IMR-90 (cell line): ENCODE measurements around the gene UBL4A. TPM values are rescaled to one million over a fixed set of nuclear protein-coding genes. Genes with fewer than 3 reads are reported as not detected.

Source experiments
- ATAC-seq: fragments of 200-7000 bp; cut with Tn5 transposase; 2 replicates; pipeline ENCODE4 v1.9.1; 2020; ENCODE audit warnings: low read depth, mild to moderate bottlenecking, moderate library complexity
- BruUV-seq: library from RNA; stranded (reverse); fragments of 400-500 nt; replicated peaks from 2 replicates; lab custom pipeline; 2021; lab: Mats Ljungman, UMichigan
- CTCF ChIA-PET: fragments of 300-600 bp; formaldehyde crosslinking; extraction: SDS; loops from one replicate; lab custom pipeline; 2021; ENCODE audit warnings: antibody characterized with exemption; lab: Yijun Ruan, JAX
- POLR2A ChIA-PET: fragments of 300-600 bp; sonication (Branson Sonifier 250); formaldehyde crosslinking; loops from one replicate; lab custom pipeline; 2022; ENCODE audit warnings: antibody characterized with exemption; ENCODE audit not compliant: unreplicated experiment; lab: Charles Lee
- DNase-seq: peaks from one replicate; pipeline ENCODE4 v3.0.0; 2013
- H2AFZ ChIP-seq: replicated peaks from 2 replicates; pipeline ENCODE3; 2013; ENCODE audit warnings: low read length, mild to moderate bottlenecking; ENCODE audit not compliant: poor library complexity
- H2AK5ac ChIP-seq: 2 replicates; pipeline ENCODE4 v1.6.1; 2013; ENCODE audit warnings: low read depth, low read length, inconsistent platforms
- H2AK9ac ChIP-seq: replicated peaks from 2 replicates; pipeline ENCODE3; 2013; ENCODE audit warnings: mild to moderate bottlenecking, low read depth, low read length, moderate library complexity; ENCODE audit not compliant: poor library complexity
- H2BK120ac ChIP-seq: 2 replicates; pipeline ENCODE4 v1.6.1; 2013; ENCODE audit warnings: low read depth, low read length, inconsistent platforms
- H2BK15ac ChIP-seq: 3 replicates; pipeline ENCODE4 v1.6.1; 2013; ENCODE audit warnings: low read depth, low read length, inconsistent platforms
- H2BK20ac ChIP-seq: 2 replicates; pipeline ENCODE4 v1.6.1; 2013; ENCODE audit warnings: low read depth, mild to moderate bottlenecking, inconsistent platforms, low read length, moderate library complexity
- H2BK5ac ChIP-seq: 2 replicates; pipeline ENCODE4 v1.6.1; 2013; ENCODE audit warnings: mild to moderate bottlenecking, low read depth, low read length, inconsistent platforms; ENCODE audit not compliant: poor library complexity, severe bottlenecking
- H3K14ac ChIP-seq: replicated peaks from 2 replicates; pipeline ENCODE4 v1.6.1; 2013; ENCODE audit warnings: low read depth, low read length, inconsistent platforms
- H3K18ac ChIP-seq: 2 replicates; pipeline ENCODE4 v1.6.1; 2013; ENCODE audit warnings: low read depth, low read length, control low read depth
- H3K23ac ChIP-seq: 2 replicates; pipeline ENCODE4 v1.6.1; 2013; ENCODE audit warnings: low read depth, low read length, inconsistent platforms
- H3K27ac ChIP-seq: 2 replicates; pipeline ENCODE4 v1.5.1; 2013; ENCODE audit warnings: mild to moderate bottlenecking, control low read depth, low read length; ENCODE audit not compliant: insufficient read depth
- H3K27me3 ChIP-seq: 2 replicates; pipeline ENCODE4 v1.6.1; 2013; ENCODE audit warnings: low read length; ENCODE audit not compliant: control insufficient read depth, insufficient read depth
- H3K36me3 ChIP-seq: 2 replicates; pipeline ENCODE4 v1.6.1; 2013; ENCODE audit warnings: low read length, mixed read lengths; ENCODE audit not compliant: control insufficient read depth, insufficient read depth
- H3K4ac ChIP-seq: 2 replicates; pipeline ENCODE4 v1.6.1; 2013; ENCODE audit warnings: low read depth, low read length, inconsistent platforms
- H3K4me1 ChIP-seq: 2 replicates; pipeline ENCODE4 v1.6.1; 2013; ENCODE audit warnings: low read length, mixed read lengths; ENCODE audit not compliant: control insufficient read depth, insufficient read depth
- H3K4me2 ChIP-seq: 2 replicates; pipeline ENCODE4 v1.6.1; 2013; ENCODE audit warnings: low read depth, mild to moderate bottlenecking, control low read depth, low read length, moderate library complexity
- H3K4me3 ChIP-seq: 2 replicates; pipeline ENCODE4 v1.5.1; 2013; ENCODE audit warnings: low read depth, mild to moderate bottlenecking, control low read depth, low read length, moderate library complexity; ENCODE audit not compliant: insufficient read depth
- H3K56ac ChIP-seq: 2 replicates; pipeline ENCODE4 v1.6.1; 2013; ENCODE audit warnings: low read length, inconsistent platforms; ENCODE audit not compliant: insufficient read depth; ENCODE audit errors: extremely low read depth
- H3K79me1 ChIP-seq, 2 experiments: 2 replicates each; pipeline ENCODE4 v1.6.1; 2013; ENCODE audit warnings: low read length in 2 of 2, inconsistent platforms in 1 of 2, low read depth in 1 of 2
- H3K9ac ChIP-seq: 2 replicates; pipeline ENCODE4 v1.6.1; 2013; ENCODE audit warnings: low read depth, low read length, control low read depth
- H3K9me1 ChIP-seq: 2 replicates; pipeline ENCODE4 v1.6.1; 2013; ENCODE audit warnings: low read length, inconsistent platforms; ENCODE audit not compliant: insufficient read depth
- H3K9me3 ChIP-seq: 2 replicates; pipeline ENCODE4 v1.6.1; 2013; ENCODE audit warnings: low read length; ENCODE audit not compliant: control insufficient read depth, insufficient read depth
- H4K20me1 ChIP-seq: 2 replicates; pipeline ENCODE4 v1.6.1; 2013; ENCODE audit warnings: low read length, inconsistent platforms; ENCODE audit not compliant: insufficient read depth
- H4K5ac ChIP-seq: 2 replicates; pipeline ENCODE4 v1.6.1; 2013; ENCODE audit warnings: mild to moderate bottlenecking, low read depth, low read length, control low read depth
- H4K8ac ChIP-seq, 2 experiments: 2 replicates each; pipeline ENCODE4 v1.6.1; 2013; ENCODE audit warnings: low read depth in 2 of 2, low read length in 2 of 2, control low read depth in 1 of 2, inconsistent platforms in 1 of 2
- H4K91ac ChIP-seq: 2 replicates; pipeline ENCODE4 v1.6.1; 2013; ENCODE audit warnings: low read depth, low read length, inconsistent platforms; ENCODE audit not compliant: insufficient read depth
- BHLHE40 ChIP-seq: fragments of 150-350 bp; IDR thresholded peaks from 2 replicates; pipeline ENCODE4 v1.6.1; 2016; ENCODE audit warnings: mild to moderate bottlenecking, low read depth, low read length
- CEBPB ChIP-seq: IDR thresholded peaks from 2 replicates; pipeline ENCODE4 v1.6.1; 2012; ENCODE audit warnings: low read depth, low read length, improper control_type of control experiment
- CHD1 ChIP-seq: IDR thresholded peaks from 2 replicates; pipeline ENCODE4 v1.6.1; 2012; ENCODE audit warnings: low read depth, low read length, improper control_type of control experiment
- FOS ChIP-seq: fragments of 150-350 bp; IDR thresholded peaks from 2 replicates; pipeline ENCODE4 v1.6.1; 2016; ENCODE audit warnings: low read depth, low read length
- MAFK ChIP-seq: IDR thresholded peaks from 2 replicates; pipeline ENCODE4 v1.6.1; 2012; ENCODE audit warnings: low read depth, low read length, improper control_type of control experiment
- MAZ ChIP-seq: IDR thresholded peaks from 2 replicates; pipeline ENCODE4 v1.6.1; 2012; ENCODE audit warnings: low read depth, mild to moderate bottlenecking, low read length, improper control_type of control experiment, moderate library complexity, borderline replicate concordance
- MXI1 ChIP-seq: IDR thresholded peaks from 2 replicates; pipeline ENCODE4 v1.6.1; 2012; ENCODE audit warnings: low read depth, mild to moderate bottlenecking, low read length, moderate library complexity, borderline replicate concordance
- NFE2L2 ChIP-seq: fragments of 150-350 bp; IDR thresholded peaks from 2 replicates; pipeline ENCODE4 v1.6.1; 2016; ENCODE audit warnings: low read depth, mild to moderate bottlenecking, low read length
- POLR2A ChIP-seq: IDR thresholded peaks from 2 replicates; pipeline ENCODE4 v1.6.1; 2012; ENCODE audit warnings: mild to moderate bottlenecking, low read depth, low read length
- RAD21 ChIP-seq: IDR thresholded peaks from 2 replicates; pipeline ENCODE4 v1.6.1; 2012; ENCODE audit warnings: low read length, improper control_type of control experiment
- RCOR1 ChIP-seq: IDR thresholded peaks from 2 replicates; pipeline ENCODE4 v1.6.1; 2012; ENCODE audit warnings: mild to moderate bottlenecking, low read length, improper control_type of control experiment; ENCODE audit not compliant: insufficient replicate concordance
- RFX5 ChIP-seq: IDR thresholded peaks from 2 replicates; pipeline ENCODE4 v1.8.0; 2012; ENCODE audit warnings: low read depth, mild to moderate bottlenecking, low read length, moderate library complexity
- SMC3 ChIP-seq: fragments of 150-350 bp; IDR thresholded peaks from 2 replicates; pipeline ENCODE4 v1.6.1; 2016; ENCODE audit warnings: low read depth, mild to moderate bottlenecking, antibody characterized with exemption, low read length, moderate library complexity
- WGBS, 2 experiments: methylation state at CpG; one replicate each; pipeline versions ENCODE4 v1.1.5 to v1.1.7; 2013; ENCODE audit warnings: missing lambda C conversion rate in 2 of 2; ENCODE audit not compliant: insufficient read length in 1 of 2; ENCODE audit errors: extremely low coverage in 2 of 2; 5-methylcytosine and 5-hydroxymethylcytosine counted together
- dilution Hi-C: fragments of 300-500 bp; cut with HindIII; formaldehyde crosslinking; loops from one replicate; pipeline ENCODE4 v1.14.3; 2018; ENCODE audit warnings: low sequenced_read_pairs; ENCODE audit not compliant: unreplicated experiment
- in situ Hi-C: fragments of 300-500 bp; cut with MboI; formaldehyde crosslinking; loops from 3 replicates; pipeline ENCODE4 v1.14.3; 2019; ENCODE audit warnings: low sequenced_read_pairs, inconsistent platforms, mixed read lengths
- intact Hi-C: fragments of 100-400 bp; cut with micrococcal nuclease; formaldehyde crosslinking; loops from 2 replicates; pipeline ENCODE4 v1.10.0; 2022
- polyA plus RNA-seq, 3 experiments: library from polyadenylated mRNA; depleted of rRNA; stranded (reverse); fragments of >200 nt; gene quantifications; 2 replicates each; pipeline ENCODE4 v1.2.3, GENCODE V29; 2012; ENCODE audit warnings: low replicate concordance in 1 of 3
- total RNA-seq: library from RNA; depleted of rRNA; stranded (reverse); fragments of >200 nt; gene quantifications from 2 replicates; pipeline ENCODE4 v1.2.3, GENCODE V29; 2012
- TF ChIP-seq, protein P1 (sequence below): fragments of 150-350 bp; IDR thresholded peaks from 2 replicates; pipeline ENCODE4 v1.6.1; 2017; ENCODE audit warnings: mild to moderate bottlenecking, antibody characterized with exemption, low read length, low read depth
- TF ChIP-seq, protein P2 (sequence below): conservative IDR thresholded peaks from 2 replicates; pipeline ENCODE4 v1.5.1; 2012; ENCODE audit warnings: mild to moderate bottlenecking, low read depth, low read length, improper control_type of control experiment
- TF ChIP-seq, protein P3 (sequence below): fragments of 150-350 bp; IDR thresholded peaks from 2 replicates; pipeline ENCODE4 v1.6.1; 2016; ENCODE audit warnings: low read depth, mild to moderate bottlenecking, low read length, moderate library complexity, borderline replicate concordance

UBL4A gene
- total and polyA plus RNA-seq, 2 of the 4 experiments (the other 2 are of a cell fraction), result 24.6 to 28.3 TPM

DNA sequence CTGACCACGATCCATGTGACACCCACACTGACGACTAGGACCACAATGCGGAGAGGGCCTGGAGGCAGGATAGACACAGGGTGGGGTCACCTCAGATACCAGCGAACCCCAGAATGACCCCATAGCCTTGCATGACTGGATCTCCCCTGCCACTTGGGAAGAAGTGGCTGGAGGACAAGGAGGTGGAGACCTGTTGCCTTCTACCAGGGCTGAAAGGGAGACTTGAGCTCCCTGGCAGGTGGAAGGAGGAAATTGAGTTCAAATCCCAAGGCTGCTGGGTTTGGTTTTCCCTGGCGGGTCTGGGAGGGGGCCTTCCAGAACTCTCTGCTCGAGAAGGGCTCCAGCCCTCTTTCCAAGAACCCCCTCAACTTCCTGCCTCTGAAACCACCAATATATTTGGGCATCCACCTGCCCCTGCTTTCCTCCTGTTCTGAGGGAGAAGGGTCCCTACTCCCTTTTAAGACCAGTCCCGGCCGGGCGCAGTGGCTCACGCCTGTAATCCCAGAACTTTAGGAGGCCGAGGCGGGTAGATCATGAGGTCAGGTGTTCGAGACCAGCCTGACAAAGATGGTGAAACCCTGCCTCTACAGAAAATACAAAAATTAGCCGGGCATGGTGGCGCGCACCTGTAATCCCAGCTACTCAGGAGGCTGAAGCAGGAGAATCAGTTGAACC, 26.6 kb upstream of the UBL4A start:
- Histone ChIP-seq H3K4ac (no peak overlapping the region), H3K79me1 (peaks cover 8 to 12% of the 10 kb centered on the region in 2 experiments; a peak in 2 of 4 replicates), H4K8ac (no peak overlapping the region), H3K9me3 (peaks cover 3% of the 10 kb centered on the region; the same call in 1 of the 2 replicates), H3K4me3 (no peak overlapping the region), H3K4me1 (peaks cover 8% of the 10 kb centered on the region; the same call in 1 of the 2 replicates), H4K5ac (no peak overlapping the region), H3K27me3 (no peaks in the 10 kb centered on the region), H3K4me2 (no peak overlapping the region), H3K36me3 (peaks cover 2% of the 10 kb centered on the region; the same call in 1 of the 2 replicates), H4K91ac (no peak overlapping the region), H2BK5ac (no peak overlapping the region), H2BK120ac (no peak overlapping the region), H3K23ac (no peak overlapping the region), H3K9ac (no peak overlapping the region), H3K27ac (no peak overlapping the region), H3K56ac (no peak overlapping the region), H2AFZ (peak overlapping the region; percentile 48), H3K9me1 (peaks cover 3% of the 10 kb centered on the region), H4K20me1 (no peaks in the 10 kb centered on the region), H2AK9ac (no peak overlapping the region), H3K14ac (no peak overlapping the region), H3K18ac (no peak overlapping the region), H2AK5ac (no peak overlapping the region), H2BK20ac (no peak overlapping the region), H2BK15ac (no peak overlapping the region)
- intact Hi-C loops (no loop called here), in situ Hi-C loops (no loop called here), dilution Hi-C loops (no loop called here)
- CTCF ChIA-PET, result no interaction called here
- DNase-seq (no peak), ATAC-seq (no peak)
- WGBS, 2 experiments, result 84% methylated on average over 7 of the region's 16 CpGs; no CpG with 5 or more reads in 1 of the 2 experiments
- TF ChIP-seq CEBPB (no peak), RAD21 (no peak), MAFK (no peak), RFX5 (no peak), POLR2A (no peak), SMC3 (no peak), CHD1 (no peak), MXI1 (no peak), NFE2L2 (no peak), RCOR1 (no peak), MAZ (no peak), FOS (no peak), BHLHE40 (no peak)
- TF ChIP-seq, protein P1, sequence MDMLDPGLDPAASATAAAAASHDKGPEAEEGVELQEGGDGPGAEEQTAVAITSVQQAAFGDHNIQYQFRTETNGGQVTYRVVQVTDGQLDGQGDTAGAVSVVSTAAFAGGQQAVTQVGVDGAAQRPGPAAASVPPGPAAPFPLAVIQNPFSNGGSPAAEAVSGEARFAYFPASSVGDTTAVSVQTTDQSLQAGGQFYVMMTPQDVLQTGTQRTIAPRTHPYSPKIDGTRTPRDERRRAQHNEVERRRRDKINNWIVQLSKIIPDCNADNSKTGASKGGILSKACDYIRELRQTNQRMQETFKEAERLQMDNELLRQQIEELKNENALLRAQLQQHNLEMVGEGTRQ, result no peak
- TF ChIP-seq, protein P2, sequence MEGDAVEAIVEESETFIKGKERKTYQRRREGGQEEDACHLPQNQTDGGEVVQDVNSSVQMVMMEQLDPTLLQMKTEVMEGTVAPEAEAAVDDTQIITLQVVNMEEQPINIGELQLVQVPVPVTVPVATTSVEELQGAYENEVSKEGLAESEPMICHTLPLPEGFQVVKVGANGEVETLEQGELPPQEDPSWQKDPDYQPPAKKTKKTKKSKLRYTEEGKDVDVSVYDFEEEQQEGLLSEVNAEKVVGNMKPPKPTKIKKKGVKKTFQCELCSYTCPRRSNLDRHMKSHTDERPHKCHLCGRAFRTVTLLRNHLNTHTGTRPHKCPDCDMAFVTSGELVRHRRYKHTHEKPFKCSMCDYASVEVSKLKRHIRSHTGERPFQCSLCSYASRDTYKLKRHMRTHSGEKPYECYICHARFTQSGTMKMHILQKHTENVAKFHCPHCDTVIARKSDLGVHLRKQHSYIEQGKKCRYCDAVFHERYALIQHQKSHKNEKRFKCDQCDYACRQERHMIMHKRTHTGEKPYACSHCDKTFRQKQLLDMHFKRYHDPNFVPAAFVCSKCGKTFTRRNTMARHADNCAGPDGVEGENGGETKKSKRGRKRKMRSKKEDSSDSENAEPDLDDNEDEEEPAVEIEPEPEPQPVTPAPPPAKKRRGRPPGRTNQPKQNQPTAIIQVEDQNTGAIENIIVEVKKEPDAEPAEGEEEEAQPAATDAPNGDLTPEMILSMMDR, result no peak
- TF ChIP-seq, protein P3, sequence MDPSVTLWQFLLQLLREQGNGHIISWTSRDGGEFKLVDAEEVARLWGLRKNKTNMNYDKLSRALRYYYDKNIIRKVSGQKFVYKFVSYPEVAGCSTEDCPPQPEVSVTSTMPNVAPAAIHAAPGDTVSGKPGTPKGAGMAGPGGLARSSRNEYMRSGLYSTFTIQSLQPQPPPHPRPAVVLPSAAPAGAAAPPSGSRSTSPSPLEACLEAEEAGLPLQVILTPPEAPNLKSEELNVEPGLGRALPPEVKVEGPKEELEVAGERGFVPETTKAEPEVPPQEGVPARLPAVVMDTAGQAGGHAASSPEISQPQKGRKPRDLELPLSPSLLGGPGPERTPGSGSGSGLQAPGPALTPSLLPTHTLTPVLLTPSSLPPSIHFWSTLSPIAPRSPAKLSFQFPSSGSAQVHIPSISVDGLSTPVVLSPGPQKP, result no peak
- POLR2A ChIA-PET, result no interaction called here
- no TSS peak for BruUV-seq
